HG02840 (cell line): ENCODE measurements around the gene HOXB4.

Source experiments
- ATAC-seq: cut with Tn5 transposase; IDR thresholded peaks from one replicate; pipeline ENCODE4 v1.9.1; 2021; ENCODE audit warnings: mild to moderate bottlenecking, moderate library complexity, moderate number of reproducible peaks; ENCODE audit not compliant: unreplicated experiment, low FRiP score

Gene HOXB4

GRCh38 chr17:48561884-48562810 lies 16.0 kb downstream of the HOXB4 start:
- no peak for ATAC-seq

- no peak for ATAC-seq
Measured at GRCh38 chr17:48559840-48560817, 18.0 kb downstream of the HOXB4 start.

GRCh38 chr17:48559122-48559839 lies 18.9 kb downstream of the HOXB4 start:
- no peak for ATAC-seq

- no peak for ATAC-seq
Measured at GRCh38 chr17:48558831-48559121, 19.4 kb downstream of the HOXB4 start.

- no peak for ATAC-seq
Measured at GRCh38 chr17:48558057-48558830, 19.9 kb downstream of the HOXB4 start.

GRCh38 chr17:48556576-48557401 lies 21.4 kb downstream of the HOXB4 start:
- ATAC-seq: no peak

GRCh38 chr17:48556229-48556575 lies 21.9 kb downstream of the HOXB4 start:
- ATAC-seq: no peak

- ATAC-seq: no peak
Measured at GRCh38 chr17:48555258-48556228, 22.6 kb downstream of the HOXB4 start.

- no peak for ATAC-seq
Measured at GRCh38 chr17:48554412-48555257, 23.5 kb downstream of the HOXB4 start.

GRCh38 chr17:48553826-48554225 lies 24.3 kb downstream of the HOXB4 start:
- no peak for ATAC-seq

GRCh38 chr17:48553190-48553547 lies 25.0 kb downstream of the HOXB4 start:
- no peak for ATAC-seq

- ATAC-seq: no peak
Measured at GRCh38 chr17:48552466-48553189, 25.5 kb downstream of the HOXB4 start.

- no peak for ATAC-seq
Measured at GRCh38 chr17:48551596-48552465, 26.3 kb downstream of the HOXB4 start.

- ATAC-seq: no peak
Measured at GRCh38 chr17:48551214-48551555, 27.0 kb downstream of the HOXB4 start.

- ATAC-seq: no peak
Measured at GRCh38 chr17:48550502-48551213, 27.5 kb downstream of the HOXB4 start.
